Measurements from ENCODE around the gene STRA6.

STRA6 gene

DNA sequence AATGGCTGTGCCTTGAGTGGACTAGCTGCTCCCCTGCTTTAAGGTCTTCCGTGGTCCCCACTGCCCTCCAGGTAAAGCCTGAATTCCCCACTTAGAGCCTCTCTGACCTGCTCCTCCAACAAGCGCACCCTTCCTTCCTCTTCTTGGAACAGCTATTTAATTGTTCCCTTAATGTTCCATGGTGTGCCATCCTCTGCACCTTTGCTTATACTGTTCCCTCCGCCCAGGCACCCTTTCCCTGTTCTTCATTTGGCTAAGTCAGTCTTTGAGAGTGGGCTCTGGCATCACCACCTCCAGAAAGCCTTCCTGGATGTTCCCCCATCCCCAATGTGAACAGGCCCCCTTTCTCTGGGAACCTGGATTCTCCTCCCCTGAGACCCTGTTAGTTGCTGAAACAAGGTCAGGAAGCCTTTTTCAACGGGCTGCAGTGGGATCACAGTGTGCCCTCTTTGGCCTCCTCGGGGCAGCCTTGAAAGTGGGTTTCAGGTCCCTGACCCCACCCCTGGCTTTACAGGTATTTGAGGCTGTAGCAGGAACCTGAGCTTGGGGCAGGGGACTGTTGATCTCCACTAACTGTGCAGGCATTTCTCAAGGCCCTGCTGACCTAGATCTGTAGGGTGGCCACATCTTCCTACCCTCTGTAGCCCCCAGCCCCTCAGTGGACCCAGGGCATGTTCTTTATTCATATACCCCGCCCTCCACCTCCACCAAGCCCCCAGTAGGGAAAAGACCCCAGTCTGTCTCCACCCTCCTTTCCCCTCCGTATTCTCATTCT, 24.1 kb downstream of the STRA6 start:
- TF ChIP-seq ZNF384 (IDR thresholded peaks at IDR 0.05) (no peak), FOXA1 (IDR thresholded peaks at IDR 0.05) (no peak), FOXM1 (IDR thresholded peaks at IDR 0.05; ENCODE audit: borderline replicate concordance) (no peak), FOXK2 (IDR thresholded peaks at IDR 0.05) (no peak), BHLHE40 (IDR thresholded peaks at IDR 0.05; ENCODE audit: borderline replicate concordance) (no peak), L3MBTL2 (conservative IDR thresholded peaks at IDR 0.05) (no peak), CTBP1 (IDR thresholded peaks at IDR 0.05; ENCODE audit: borderline replicate concordance) (no peak), SP1 (IDR thresholded peaks at IDR 0.05) (no peak), NFRKB (IDR thresholded peaks at IDR 0.05) (no peak), HDGF (IDR thresholded peaks at IDR 0.05; ENCODE audit: borderline replicate concordance) (no peak), PKNOX1 (IDR thresholded peaks at IDR 0.05) (no peak), ARNT (IDR thresholded peaks at IDR 0.05) (no peak), TARDBP (IDR thresholded peaks at IDR 0.05) (no peak), ELF4 (IDR thresholded peaks at IDR 0.05) (no peak), LEF1 (IDR thresholded peaks at IDR 0.05; ENCODE audit: borderline replicate concordance) (no peak), SUZ12 (IDR thresholded peaks at IDR 0.05) (no peak)
- ChIA-PET POLR2A (no interaction called here), CTCF (interaction anchor here (0.7 kb wide), 1 partner anchor 24 kb away, joined by 4 read pairs; the partner anchor contains the start of gene STRA6)
- no peak for DNase-seq (ENCODE audit: extremely low spot score)

DNA sequence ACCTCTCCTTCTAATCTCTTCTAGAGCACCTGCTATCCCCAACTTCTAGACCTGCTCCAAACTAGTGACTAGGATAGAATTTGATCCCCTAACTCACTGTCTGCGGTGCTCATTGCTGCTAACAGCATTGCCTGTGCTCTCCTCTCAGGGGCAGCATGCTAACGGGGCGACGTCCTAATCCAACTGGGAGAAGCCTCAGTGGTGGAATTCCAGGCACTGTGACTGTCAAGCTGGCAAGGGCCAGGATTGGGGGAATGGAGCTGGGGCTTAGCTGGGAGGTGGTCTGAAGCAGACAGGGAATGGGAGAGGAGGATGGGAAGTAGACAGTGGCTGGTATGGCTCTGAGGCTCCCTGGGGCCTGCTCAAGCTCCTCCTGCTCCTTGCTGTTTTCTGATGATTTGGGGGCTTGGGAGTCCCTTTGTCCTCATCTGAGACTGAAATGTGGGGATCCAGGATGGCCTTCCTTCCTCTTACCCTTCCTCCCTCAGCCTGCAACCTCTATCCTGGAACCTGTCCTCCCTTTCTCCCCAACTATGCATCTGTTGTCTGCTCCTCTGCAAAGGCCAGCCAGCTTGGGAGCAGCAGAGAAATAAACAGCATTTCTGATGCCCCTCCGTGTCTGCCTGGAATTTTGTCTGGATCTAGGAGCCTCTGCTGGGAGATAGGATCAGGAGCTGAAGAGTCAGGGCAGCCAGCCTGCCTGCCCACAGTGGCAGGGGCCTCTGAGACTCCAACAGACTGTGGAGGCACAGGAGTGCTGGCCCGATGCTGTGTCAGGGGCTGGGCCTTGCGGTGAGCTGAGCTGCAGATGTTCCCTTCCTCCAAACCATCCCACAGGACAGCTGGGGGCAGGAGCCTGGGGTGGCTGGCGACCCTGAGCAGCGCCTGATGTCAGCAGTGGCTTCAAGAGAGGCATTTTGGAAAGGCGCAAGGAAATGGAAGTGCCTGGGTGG, 26.0 kb downstream of the STRA6 start:
- POLR2A ChIA-PET: no interaction called here
- no peak for DNase-seq (ENCODE audit: extremely low spot score)
- TF ChIP-seq L3MBTL2 (conservative IDR thresholded peaks at IDR 0.05) (no peak), PKNOX1 (IDR thresholded peaks at IDR 0.05) (no peak), HDGF (IDR thresholded peaks at IDR 0.05; ENCODE audit: borderline replicate concordance) (no peak), SUZ12 (IDR thresholded peaks at IDR 0.05) (no peak), LEF1 (IDR thresholded peaks at IDR 0.05; ENCODE audit: borderline replicate concordance) (no peak), BHLHE40 (IDR thresholded peaks at IDR 0.05; ENCODE audit: borderline replicate concordance) (no peak), FOXK2 (IDR thresholded peaks at IDR 0.05) (no peak), TARDBP (IDR thresholded peaks at IDR 0.05) (no peak), FOXA1 (IDR thresholded peaks at IDR 0.05) (no peak), CTBP1 (IDR thresholded peaks at IDR 0.05; ENCODE audit: borderline replicate concordance) (no peak), ZNF384 (IDR thresholded peaks at IDR 0.05) (no peak)
- CTCF ChIA-PET: interaction anchor here (0.6 kb wide), 1 partner anchor 653 kb away, joined by 3 read pairs; no protein-coding TSS in a partner anchor

DNA sequence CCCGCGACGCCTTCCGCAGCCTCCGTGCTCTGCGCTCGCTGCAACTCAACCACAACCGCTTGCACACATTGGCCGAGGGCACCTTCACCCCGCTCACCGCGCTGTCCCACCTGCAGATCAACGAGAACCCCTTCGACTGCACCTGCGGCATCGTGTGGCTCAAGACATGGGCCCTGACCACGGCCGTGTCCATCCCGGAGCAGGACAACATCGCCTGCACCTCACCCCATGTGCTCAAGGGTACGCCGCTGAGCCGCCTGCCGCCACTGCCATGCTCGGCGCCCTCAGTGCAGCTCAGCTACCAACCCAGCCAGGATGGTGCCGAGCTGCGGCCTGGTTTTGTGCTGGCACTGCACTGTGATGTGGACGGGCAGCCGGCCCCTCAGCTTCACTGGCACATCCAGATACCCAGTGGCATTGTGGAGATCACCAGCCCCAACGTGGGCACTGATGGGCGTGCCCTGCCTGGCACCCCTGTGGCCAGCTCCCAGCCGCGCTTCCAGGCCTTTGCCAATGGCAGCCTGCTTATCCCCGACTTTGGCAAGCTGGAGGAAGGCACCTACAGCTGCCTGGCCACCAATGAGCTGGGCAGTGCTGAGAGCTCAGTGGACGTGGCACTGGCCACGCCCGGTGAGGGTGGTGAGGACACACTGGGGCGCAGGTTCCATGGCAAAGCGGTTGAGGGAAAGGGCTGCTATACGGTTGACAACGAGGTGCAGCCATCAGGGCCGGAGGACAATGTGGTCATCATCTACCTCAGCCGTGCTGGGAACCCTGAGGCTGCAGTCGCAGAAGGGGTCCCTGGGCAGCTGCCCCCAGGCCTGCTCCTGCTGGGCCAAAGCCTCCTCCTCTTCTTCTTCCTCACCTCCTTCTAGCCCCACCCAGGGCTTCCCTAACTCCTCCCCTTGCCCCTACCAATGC, 27.1 kb downstream of the STRA6 start:
- ChIA-PET CTCF (no interaction called here), POLR2A (interaction anchor here (1.6 kb wide), 1 partner anchor 27 kb away, joined by 4 read pairs; the partner anchor contains the start of gene STRA6)
- TF ChIP-seq FOXM1 (IDR thresholded peaks at IDR 0.05; ENCODE audit: borderline replicate concordance) (no peak), LEF1 (IDR thresholded peaks at IDR 0.05; ENCODE audit: borderline replicate concordance) (no peak), CTBP1 (IDR thresholded peaks at IDR 0.05; ENCODE audit: borderline replicate concordance) (no peak), L3MBTL2 (conservative IDR thresholded peaks at IDR 0.05) (no peak), PKNOX1 (IDR thresholded peaks at IDR 0.05) (no peak), ARNT (IDR thresholded peaks at IDR 0.05) (no peak), HDGF (IDR thresholded peaks at IDR 0.05; ENCODE audit: borderline replicate concordance) (no peak), FOXA1 (IDR thresholded peaks at IDR 0.05) (no peak), SP1 (IDR thresholded peaks at IDR 0.05) (no peak), FOXK2 (IDR thresholded peaks at IDR 0.05) (no peak), NFRKB (IDR thresholded peaks at IDR 0.05) (no peak), SUZ12 (IDR thresholded peaks at IDR 0.05) (no peak), BHLHE40 (IDR thresholded peaks at IDR 0.05; ENCODE audit: borderline replicate concordance) (no peak), ZNF384 (IDR thresholded peaks at IDR 0.05) (no peak), ELF4 (IDR thresholded peaks at IDR 0.05) (no peak), TARDBP (IDR thresholded peaks at IDR 0.05) (no peak)
- no peak for DNase-seq (ENCODE audit: extremely low spot score)

DNA sequence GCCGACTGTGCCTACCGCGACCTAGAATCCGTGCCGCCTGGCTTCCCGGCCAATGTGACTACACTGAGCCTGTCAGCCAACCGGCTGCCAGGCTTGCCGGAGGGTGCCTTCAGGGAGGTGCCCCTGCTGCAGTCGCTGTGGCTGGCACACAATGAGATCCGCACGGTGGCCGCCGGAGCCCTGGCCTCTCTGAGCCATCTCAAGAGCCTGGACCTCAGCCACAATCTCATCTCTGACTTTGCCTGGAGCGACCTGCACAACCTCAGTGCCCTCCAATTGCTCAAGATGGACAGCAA, 27.7 kb downstream of the STRA6 start:
- no peak for TF ChIP-seq FOXA1 (IDR thresholded peaks at IDR 0.05)
- TF ChIP-seq CTBP1 (IDR thresholded peaks at IDR 0.05; ENCODE audit: borderline replicate concordance): no peak
- no peak for TF ChIP-seq ZNF384 (IDR thresholded peaks at IDR 0.05)
- TF ChIP-seq FOXK2 (IDR thresholded peaks at IDR 0.05): no peak
- no peak for TF ChIP-seq SUZ12 (IDR thresholded peaks at IDR 0.05)
- TF ChIP-seq FOXM1 (IDR thresholded peaks at IDR 0.05; ENCODE audit: borderline replicate concordance): no peak
- TF ChIP-seq SP1 (IDR thresholded peaks at IDR 0.05): no peak
- no peak for DNase-seq (ENCODE audit: extremely low spot score)
- ChIA-PET CTCF (no interaction called here), POLR2A (interaction anchor here (1.6 kb wide), 1 partner anchor 28 kb away, joined by 4 read pairs; the partner anchor contains the start of gene STRA6)
